Globus pallidus (tissue), 1 donor: ENCODE measurements around the gene TLX2.

Experiments
- DNase-seq: peaks from one replicate; pipeline ENCODE4 v3.0.0-alpha.2; 2015; ENCODE audit warnings: low spot score

The TLX2 gene

DNA sequence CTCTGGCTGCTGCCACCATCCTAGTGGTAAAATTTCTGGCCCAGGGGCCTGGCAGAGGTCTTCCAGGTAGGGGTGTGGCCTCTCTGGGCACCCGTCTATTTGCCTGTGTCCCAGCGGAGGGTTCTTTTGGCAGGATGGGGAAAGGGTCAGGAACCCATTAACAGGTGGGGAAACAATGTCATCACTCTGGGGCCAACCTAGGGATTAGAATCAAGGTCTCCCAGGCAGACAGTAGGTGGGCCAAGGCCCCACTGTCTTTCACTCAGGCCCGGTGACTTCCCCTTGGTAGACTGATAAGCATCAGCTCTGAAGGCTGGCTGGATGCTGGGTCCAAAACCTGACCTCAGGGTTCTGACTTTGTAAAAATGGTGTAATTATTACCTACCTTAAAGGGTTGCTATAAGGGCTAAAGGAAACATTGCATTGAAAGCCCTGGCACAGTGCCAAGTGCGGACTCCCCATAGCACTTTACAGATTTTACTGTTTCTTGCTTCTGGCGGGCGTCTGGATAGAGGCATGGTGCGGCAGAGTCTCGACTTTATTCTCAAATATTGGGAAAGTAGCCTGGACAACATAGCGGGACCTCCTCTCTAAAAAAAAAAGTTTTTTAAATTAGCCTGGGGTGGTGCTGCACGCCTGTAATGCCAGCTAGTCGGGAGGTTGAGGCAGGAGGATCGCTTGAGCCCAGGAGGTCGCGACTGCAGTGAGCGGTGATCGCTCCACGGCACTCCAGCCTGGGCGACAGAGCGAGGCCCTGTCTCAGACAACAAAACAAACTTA lies 17.1 kb upstream of the TLX2 start:
- no peak for DNase-seq

DNA sequence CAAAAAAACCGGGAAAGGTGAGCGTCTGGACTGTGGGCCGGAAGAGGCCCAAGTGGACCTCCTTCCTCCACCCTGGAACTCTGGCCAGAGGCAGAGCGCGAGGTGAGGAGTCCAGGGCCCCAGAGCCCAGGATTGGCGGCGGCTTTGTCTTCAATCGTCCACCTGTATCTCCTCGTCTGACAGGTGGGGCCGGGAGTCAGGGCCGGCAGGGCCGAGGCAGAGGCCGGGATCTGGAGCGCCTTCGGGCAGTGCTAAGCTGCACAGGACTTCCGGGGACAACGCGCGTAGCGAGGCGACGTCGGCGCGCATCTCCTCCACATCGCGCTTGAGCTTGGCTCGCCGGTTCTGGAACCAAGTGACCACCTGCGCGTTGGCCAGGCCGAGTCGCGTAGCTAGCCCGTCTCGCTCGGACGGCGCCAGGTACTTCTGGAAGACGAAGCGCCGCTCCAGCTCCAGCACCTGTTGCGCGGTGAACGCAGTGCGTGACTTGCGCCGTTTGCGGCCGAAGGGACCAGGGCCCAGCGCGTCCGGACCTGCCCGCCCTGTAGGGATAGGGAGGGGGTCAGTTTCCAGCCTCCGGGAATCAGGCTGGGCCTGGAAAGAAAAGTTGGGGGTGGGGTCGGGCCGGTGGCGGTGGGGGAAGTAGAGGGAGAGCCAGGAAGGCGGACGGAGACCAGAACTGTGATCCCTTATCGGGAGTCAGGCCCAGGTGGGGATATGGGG lies 16.3 kb upstream of the TLX2 start:
- DNase-seq = no peak

- no peak for DNase-seq
Observed at GRCh38 chr2:74498500-74499266, 15.6 kb upstream of the TLX2 start.

- no peak for DNase-seq
Observed at GRCh38 chr2:74499267-74499939, 14.8 kb upstream of the TLX2 start, which contains the start of gene LBX2. Gene LBX2 (minus strand): TSS chr2:74499603. CDS start chr2:74499537, 66 bp downstream.

DNA sequence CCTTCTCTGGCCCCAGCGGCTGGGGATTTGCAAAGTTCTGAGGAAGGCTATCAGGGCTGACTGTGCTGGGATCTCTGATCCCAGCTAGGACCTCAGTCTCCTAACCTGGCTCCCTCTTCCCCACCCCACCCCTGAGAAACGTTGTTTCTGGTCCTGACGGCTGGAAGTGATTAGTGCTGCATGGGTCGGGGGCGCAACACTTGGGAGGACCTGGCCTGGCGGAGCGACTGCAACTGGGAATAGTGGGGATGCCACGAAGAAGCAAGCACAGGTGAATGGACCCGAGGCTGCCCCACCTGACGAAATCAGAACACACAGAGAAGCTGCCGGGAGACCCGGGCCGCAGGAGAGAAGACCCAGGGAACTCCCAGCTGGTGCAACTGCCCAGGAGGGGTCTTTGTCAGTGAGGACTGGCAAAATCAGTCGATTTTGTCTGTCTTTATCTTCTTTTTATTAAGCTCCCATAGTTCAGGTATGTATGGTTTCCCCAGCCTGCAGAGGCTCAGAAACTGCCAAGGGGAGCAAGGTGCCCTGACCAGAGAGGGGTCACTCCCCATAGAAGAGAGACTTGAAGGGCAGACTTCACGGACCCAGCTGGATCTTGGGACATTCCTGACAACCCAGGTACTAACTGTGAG lies 14.2 kb upstream of the TLX2 start:
- no peak for DNase-seq

DNA sequence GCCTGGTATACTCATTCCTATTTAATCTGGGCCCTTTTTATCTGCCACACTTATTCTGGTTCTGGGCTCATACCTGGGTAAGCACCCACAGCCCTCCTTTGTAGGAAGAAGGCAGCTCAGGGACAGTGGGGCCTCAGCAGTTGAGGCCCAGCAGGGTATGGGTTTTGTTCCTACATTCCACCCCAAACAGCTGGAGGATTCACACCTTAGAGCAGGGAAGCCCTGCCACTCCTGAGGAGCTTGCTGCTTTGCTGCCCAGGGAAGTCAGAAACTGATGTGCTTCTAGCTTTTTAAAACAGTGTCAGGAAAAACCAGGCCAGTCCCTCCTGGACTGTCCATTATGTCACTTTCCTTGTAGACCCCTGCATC lies 13.7 kb upstream of the TLX2 start:
- no peak for DNase-seq

GRCh38 chr2:74501335-74502071 lies 12.7 kb upstream of the TLX2 start:
- DNase-seq = no peak

DNA sequence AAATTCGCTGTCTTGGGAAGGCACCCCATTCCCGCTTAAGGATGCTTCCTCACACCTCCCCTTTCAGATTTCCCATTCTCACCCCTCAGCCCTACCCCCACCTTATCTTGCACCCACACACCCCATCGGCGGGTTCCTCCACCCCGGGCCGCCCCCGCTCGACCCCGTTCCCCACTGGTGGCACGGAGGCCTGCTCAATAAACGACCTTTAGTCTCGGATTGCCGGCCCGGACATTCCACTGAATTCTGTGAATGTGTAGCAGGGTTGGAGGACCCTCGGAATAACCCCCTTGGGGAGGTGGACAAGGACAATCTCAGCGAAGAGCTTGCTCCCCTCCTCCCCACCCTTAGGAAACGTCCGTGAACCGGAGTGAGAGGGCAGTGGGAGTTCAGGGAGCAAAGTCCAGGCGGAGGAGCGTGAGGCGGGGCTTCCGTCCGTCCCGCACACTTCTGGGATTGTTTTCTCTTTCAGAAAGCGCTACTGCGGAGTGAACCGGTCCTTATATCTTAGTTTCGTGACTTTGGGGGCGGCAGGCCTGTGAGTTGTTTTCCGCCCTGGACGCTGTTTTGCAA lies 12.0 kb upstream of the TLX2 start:
- DNase-seq = no peak

DNA sequence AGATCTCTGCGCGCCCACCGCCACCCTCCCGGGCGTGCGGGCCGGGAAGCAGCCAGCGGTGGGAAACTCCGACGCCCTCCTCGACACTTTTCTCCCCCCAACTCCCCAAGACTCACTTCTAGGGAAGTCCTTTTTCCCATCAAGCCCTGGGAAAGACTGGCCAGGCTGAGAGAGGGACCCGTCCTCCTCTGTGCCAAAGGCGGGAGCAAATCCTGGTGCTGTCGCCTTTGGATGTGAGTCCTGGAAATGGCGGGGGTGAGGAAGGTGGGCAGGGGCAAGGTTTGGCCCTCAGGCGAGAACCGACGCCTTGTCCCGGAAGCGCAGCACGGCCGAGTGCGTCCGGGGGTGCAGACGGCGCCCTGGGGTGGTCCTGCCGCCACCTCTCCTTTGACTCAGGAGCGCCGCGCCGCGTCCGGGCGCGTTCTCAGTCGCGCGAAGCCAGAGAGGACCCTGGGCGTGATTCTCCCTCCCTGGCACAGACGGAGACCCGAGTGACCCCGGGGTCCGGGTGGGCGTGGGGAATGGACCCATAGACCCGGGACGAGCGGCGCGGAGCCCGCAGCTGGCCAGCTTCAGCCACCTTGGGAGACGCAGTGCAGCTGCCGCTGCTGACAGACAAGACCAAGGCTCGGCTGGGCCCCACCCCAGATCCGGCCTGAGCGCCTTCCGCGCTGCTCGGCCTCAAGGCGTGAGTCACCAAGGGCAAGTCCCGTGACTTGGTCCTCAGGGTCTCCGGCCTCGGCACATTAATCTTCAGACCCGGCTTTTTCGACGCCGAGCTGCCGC lies 11.3 kb upstream of the TLX2 start:
- DNase-seq = no peak

- DNase-seq = no peak
Observed at GRCh38 chr2:74503506-74504475, 10.5 kb upstream of the TLX2 start.

GRCh38 chr2:74504591-74504990 lies 9.7 kb upstream of the TLX2 start:
- DNase-seq = no peak

DNA sequence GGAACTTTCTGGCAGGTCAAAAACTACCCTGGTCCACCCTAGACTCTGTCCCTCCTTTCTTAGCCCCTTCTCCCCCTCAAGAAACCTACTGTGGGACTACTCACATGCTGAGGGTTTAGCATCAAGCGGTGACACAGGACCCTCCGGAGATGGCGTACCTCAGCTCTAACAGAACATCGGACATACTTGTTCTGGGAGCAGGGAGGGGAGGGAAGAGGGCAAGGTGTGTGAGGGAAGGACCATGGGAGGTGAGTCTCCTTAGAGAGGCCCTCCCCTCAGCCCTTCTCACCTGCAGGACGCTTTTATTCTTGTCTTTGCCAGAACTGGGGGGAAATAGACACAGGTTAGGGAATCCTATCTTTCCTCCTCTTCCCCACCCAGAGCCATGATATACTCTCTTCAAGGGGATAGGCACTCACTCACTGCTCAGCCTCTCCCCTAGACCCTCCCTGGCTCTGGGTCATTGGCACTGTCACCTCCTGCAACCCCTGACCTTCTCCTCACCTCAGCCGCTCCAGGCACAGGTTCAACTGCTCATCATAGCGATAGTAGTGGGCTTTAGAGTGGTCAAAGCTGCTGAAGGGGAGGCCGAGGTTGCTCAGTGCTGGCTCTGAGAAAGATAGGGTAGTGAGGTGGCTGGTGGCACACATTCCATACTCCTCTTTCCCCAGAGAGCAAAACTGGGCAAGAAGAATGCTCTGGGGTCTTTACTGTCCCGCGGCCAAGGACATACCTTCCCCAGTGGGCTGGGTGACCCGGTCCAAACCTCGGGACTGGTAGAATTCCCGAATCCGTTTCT lies 8.6 kb upstream of the TLX2 start:
- DNase-seq = no peak

GRCh38 chr2:74507145-74507925 lies 6.9 kb upstream of the TLX2 start, which contains the start of gene PCGF1:
Gene PCGF1 (minus strand): TSS chr2:74507695. CDS start chr2:74507668, 27 bp downstream.
- DNase-seq = peak; percentile 97

- no peak for DNase-seq
Observed at GRCh38 chr2:74507926-74508520, 6.2 kb upstream of the TLX2 start.

DNA sequence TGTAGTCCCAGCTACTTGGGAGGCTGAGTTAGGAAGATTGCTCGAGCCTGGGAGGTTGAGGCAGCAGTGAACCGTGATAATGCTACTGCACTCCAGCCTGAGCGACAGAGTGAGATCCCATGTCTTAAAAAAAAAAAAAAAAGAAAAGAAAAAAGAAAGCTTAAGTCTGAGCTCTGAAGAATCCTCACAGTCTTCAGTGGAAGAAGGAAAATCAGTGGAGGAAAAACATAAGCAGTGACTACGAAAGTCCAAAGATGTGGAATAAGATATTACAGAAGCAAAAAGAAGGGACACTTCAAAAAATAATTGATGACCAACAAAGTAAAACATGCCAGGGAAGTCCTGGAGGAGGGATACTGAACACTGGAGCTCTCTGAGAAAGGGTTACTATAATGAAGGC lies 4.0 kb upstream of the TLX2 start:
- DNase-seq = no peak
